Liver (tissue), 9 donors: Measurements from ENCODE around the gene ROBO3. TPM values are rescaled to one million over a fixed set of nuclear protein-coding genes. Genes with fewer than 3 reads are reported as not detected.

ENCODE experiments used
- DNase-seq: peaks from one replicate; pipeline ENCODE4 v3.0.0-alpha.2; 2017; ENCODE audit warnings: low spot score
- H3K27ac ChIP-seq, 2 donors: one replicate each; pipeline ENCODE4 v1.7.0; 2013; ENCODE audit warnings: inconsistent platforms in 2 of 2, low read length in 2 of 2, control low read depth in 1 of 2, low read depth in 1 of 2, mild to moderate bottlenecking in 1 of 2
- H3K27me3 ChIP-seq, 4 donors: one replicate each; pipeline versions ENCODE4 v1.6.1 to v1.7.0; 2013; ENCODE audit warnings: low read length in 3 of 4, inconsistent platforms in 1 of 4, mild to moderate bottlenecking in 1 of 4, moderate library complexity in 1 of 4; ENCODE audit not compliant: control insufficient read depth in 4 of 4, insufficient read depth in 4 of 4
- H3K36me3 ChIP-seq, 4 donors: one replicate each; pipeline versions ENCODE4 v1.6.1 to v1.7.0; 2013; ENCODE audit warnings: low read length in 3 of 4, mild to moderate bottlenecking in 3 of 4, low read depth in 1 of 4, moderate library complexity in 1 of 4; ENCODE audit not compliant: control insufficient read depth in 4 of 4, insufficient read depth in 3 of 4
- H3K4me1 ChIP-seq, 4 donors: one replicate each; pipeline versions ENCODE4 v1.6.1 to v1.7.0; 2013; ENCODE audit warnings: low read length in 3 of 4, mild to moderate bottlenecking in 3 of 4, moderate library complexity in 1 of 4; ENCODE audit not compliant: control insufficient read depth in 4 of 4, insufficient read depth in 4 of 4
- H3K4me3 ChIP-seq, 3 donors: one replicate each; pipeline versions ENCODE4 v1.6.1 to v1.7.0; 2013; ENCODE audit warnings: low read length in 3 of 3, control low read depth in 1 of 3, low read depth in 1 of 3, mild to moderate bottlenecking in 1 of 3
- H3K9ac ChIP-seq, 2 donors: one replicate each; pipeline ENCODE4 v1.7.0; 2013; ENCODE audit warnings: low read length in 2 of 2, mild to moderate bottlenecking in 2 of 2, moderate library complexity in 2 of 2, control low read depth in 1 of 2, low read depth in 1 of 2
- H3K9me3 ChIP-seq, 4 donors: one replicate each; pipeline versions ENCODE4 v1.6.1 to v1.7.0; 2013; ENCODE audit warnings: low read length in 3 of 4; ENCODE audit not compliant: control insufficient read depth in 4 of 4
- FOXA1 ChIP-seq: IDR thresholded peaks from 2 replicates; pipeline ENCODE4 v1.6.1; 2016; ENCODE audit warnings: antibody characterized with exemption
- FOXA2 ChIP-seq: IDR thresholded peaks from 2 replicates; pipeline ENCODE4 v1.6.1; 2016; ENCODE audit warnings: antibody characterized with exemption
- GABPA ChIP-seq, 2 donors: IDR thresholded peaks in 1 of 2; conservative IDR thresholded peaks in 1 of 2; 2 replicates each; pipeline ENCODE4 v1.6.1; 2016; ENCODE audit warnings: antibody characterized with exemption in 2 of 2, mild to moderate bottlenecking in 1 of 2, moderate library complexity in 1 of 2
- HNF4A ChIP-seq, 2 donors: conservative IDR thresholded peaks; 2 replicates each; pipeline ENCODE4 v1.6.1; 2016; ENCODE audit warnings: antibody characterized with exemption in 2 of 2, mild to moderate bottlenecking in 2 of 2
- HNF4G ChIP-seq: IDR thresholded peaks from 2 replicates; pipeline ENCODE4 v1.6.1; 2016; ENCODE audit warnings: antibody characterized with exemption
- JUND ChIP-seq, 2 donors: IDR thresholded peaks; 2 replicates each; pipeline ENCODE4 v1.6.1; 2016; ENCODE audit warnings: antibody characterized with exemption in 2 of 2
- NR2F2 ChIP-seq: IDR thresholded peaks from 2 replicates; pipeline ENCODE4 v1.6.1; 2016; ENCODE audit warnings: antibody characterized with exemption
- RAD21 ChIP-seq, 2 donors: IDR thresholded peaks; 2 replicates each; pipeline ENCODE4 v1.6.1; 2016; ENCODE audit warnings: antibody characterized with exemption in 2 of 2, mild to moderate bottlenecking in 2 of 2
- RXRA ChIP-seq, 2 donors: IDR thresholded peaks; 2 replicates each; pipeline ENCODE4 v1.6.1; 2017 to 2018; ENCODE audit warnings: antibody characterized with exemption in 2 of 2, mild to moderate bottlenecking in 1 of 2
- SP1 ChIP-seq: IDR thresholded peaks from 2 replicates; pipeline ENCODE4 v1.6.1; 2018; ENCODE audit warnings: antibody characterized with exemption, mild to moderate bottlenecking
- YY1 ChIP-seq: IDR thresholded peaks from 2 replicates; pipeline ENCODE4 v1.6.1; 2016; ENCODE audit warnings: antibody characterized with exemption, mild to moderate bottlenecking
- WGBS: extraction: QIAGEN DNeasy Blood & Tissue Kit; methylation state at CpG from one replicate; pipeline ENCODE4 v1.1.7; 2013; 5-methylcytosine and 5-hydroxymethylcytosine counted together
- polyA plus RNA-seq, 2 donors: library from polyadenylated mRNA; stranded (reverse) in 1 of 2; unstranded in 1 of 2; fragments of 200-250 nt in 1 of 2; fragments of >200 nt in 1 of 2; fragmentation: Nextera tagmentation in 1 of 2; extraction: Ambion mirVana in 1 of 2; gene quantifications; one replicate each; pipeline versions ENCODE4 v1.2.1 to v1.2.3, GENCODE V29; 2013 to 2015
- total RNA-seq, 2 donors: library from RNA; depleted of rRNA; stranded (reverse); fragments of >200 nt; gene quantifications; one replicate each; pipeline ENCODE4 v1.2.3, GENCODE V29; 2014
- TF ChIP-seq, protein P1 (sequence below): IDR thresholded peaks from 2 replicates; pipeline ENCODE4 v1.6.1; 2016; ENCODE audit warnings: antibody characterized with exemption
- TF ChIP-seq, protein P2 (sequence below): IDR thresholded peaks from 2 replicates; pipeline ENCODE4 v1.6.1; 2016; ENCODE audit warnings: antibody characterized with exemption, mild to moderate bottlenecking
- TF ChIP-seq, protein P3 (sequence below): IDR thresholded peaks from 2 replicates; pipeline ENCODE4 v1.6.1; 2016; ENCODE audit warnings: antibody characterized with exemption
- donor health status: healthy.
- donor health status: healthy.
- donor health status: healthy.
- donor health status: healthy.
- donor health status: healthy.

Gene ROBO3
- total and polyA plus RNA-seq, 4 donors, result 1.1 to 2.2 (median 1.4) TPM

DNA sequence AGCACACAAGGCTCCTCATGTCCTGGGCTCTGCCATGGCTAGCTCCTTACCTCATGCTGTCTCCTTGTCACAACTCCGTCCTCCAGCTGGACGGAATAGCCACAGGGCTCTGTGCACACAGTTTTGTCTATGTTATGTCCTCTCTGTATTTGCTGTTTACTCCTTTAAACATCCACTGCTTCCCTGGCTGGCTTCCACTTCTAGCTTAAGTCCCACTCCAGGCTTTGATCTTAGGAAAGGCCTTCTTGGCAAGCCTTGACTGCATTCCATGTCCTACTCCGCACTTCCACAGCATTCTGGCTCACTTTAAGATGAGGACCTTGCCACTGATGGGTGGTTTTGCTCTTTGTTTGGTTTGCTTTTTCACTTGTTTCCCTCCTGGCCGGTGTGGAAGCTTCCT is 22.9 kb upstream of the ROBO3 start (continued):
- TF ChIP-seq YY1 (no peak), NR2F2 (no peak), FOXA2 (no peak), HNF4A (conservative IDR thresholded peaks at IDR 0.05) (no peak), SP1 (no peak), GABPA (IDR thresholded peaks at IDR 0.05 in 1 of 2, conservative IDR thresholded peaks at IDR 0.05 in 1 of 2) (no peak), RAD21 (IDR thresholded peaks at IDR 0.05) (no peak), HNF4G (no peak), FOXA1 (no peak)
- TF ChIP-seq, protein P1, sequence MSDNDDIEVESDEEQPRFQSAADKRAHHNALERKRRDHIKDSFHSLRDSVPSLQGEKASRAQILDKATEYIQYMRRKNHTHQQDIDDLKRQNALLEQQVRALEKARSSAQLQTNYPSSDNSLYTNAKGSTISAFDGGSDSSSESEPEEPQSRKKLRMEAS, result no peak

DNA sequence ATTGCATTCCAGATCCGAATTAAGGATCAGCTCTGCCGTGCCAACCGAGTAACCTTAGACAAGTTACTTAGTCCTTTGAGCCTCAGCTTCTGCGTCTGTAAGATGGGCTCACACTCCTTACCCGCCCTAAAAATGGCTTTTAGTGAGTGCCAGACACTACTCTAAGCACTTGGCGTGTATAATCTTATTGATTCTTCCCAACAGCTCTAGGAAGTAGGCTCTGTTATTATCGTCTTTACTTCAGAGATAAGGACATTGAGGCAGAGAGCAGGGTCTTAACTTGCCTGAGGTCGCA is 21.7 kb upstream of the ROBO3 start:
- peaks cover 7 to 13% (median 9%) of the 10 kb centered on the region in 4 donors for H3K4me1 ChIP-seq
- no peak overlapping the region for H3K27ac ChIP-seq
- no peaks in the 10 kb centered on the region for H3K9me3 ChIP-seq
- H3K36me3 ChIP-seq, result no peaks in the 10 kb centered on the region
- no peak overlapping the region for H3K9ac ChIP-seq
- no peak overlapping the region for H3K4me3 ChIP-seq
- TF ChIP-seq, protein P2, sequence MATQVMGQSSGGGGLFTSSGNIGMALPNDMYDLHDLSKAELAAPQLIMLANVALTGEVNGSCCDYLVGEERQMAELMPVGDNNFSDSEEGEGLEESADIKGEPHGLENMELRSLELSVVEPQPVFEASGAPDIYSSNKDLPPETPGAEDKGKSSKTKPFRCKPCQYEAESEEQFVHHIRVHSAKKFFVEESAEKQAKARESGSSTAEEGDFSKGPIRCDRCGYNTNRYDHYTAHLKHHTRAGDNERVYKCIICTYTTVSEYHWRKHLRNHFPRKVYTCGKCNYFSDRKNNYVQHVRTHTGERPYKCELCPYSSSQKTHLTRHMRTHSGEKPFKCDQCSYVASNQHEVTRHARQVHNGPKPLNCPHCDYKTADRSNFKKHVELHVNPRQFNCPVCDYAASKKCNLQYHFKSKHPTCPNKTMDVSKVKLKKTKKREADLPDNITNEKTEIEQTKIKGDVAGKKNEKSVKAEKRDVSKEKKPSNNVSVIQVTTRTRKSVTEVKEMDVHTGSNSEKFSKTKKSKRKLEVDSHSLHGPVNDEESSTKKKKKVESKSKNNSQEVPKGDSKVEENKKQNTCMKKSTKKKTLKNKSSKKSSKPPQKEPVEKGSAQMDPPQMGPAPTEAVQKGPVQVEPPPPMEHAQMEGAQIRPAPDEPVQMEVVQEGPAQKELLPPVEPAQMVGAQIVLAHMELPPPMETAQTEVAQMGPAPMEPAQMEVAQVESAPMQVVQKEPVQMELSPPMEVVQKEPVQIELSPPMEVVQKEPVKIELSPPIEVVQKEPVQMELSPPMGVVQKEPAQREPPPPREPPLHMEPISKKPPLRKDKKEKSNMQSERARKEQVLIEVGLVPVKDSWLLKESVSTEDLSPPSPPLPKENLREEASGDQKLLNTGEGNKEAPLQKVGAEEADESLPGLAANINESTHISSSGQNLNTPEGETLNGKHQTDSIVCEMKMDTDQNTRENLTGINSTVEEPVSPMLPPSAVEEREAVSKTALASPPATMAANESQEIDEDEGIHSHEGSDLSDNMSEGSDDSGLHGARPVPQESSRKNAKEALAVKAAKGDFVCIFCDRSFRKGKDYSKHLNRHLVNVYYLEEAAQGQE, result no peak
- no peak for TF ChIP-seq NR2F2
- TF ChIP-seq YY1, result no peak
- TF ChIP-seq, protein P3, sequence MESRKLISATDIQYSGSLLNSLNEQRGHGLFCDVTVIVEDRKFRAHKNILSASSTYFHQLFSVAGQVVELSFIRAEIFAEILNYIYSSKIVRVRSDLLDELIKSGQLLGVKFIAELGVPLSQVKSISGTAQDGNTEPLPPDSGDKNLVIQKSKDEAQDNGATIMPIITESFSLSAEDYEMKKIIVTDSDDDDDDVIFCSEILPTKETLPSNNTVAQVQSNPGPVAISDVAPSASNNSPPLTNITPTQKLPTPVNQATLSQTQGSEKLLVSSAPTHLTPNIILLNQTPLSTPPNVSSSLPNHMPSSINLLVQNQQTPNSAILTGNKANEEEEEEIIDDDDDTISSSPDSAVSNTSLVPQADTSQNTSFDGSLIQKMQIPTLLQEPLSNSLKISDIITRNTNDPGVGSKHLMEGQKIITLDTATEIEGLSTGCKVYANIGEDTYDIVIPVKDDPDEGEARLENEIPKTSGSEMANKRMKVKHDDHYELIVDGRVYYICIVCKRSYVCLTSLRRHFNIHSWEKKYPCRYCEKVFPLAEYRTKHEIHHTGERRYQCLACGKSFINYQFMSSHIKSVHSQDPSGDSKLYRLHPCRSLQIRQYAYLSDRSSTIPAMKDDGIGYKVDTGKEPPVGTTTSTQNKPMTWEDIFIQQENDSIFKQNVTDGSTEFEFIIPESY, result no peak
- H3K27me3 ChIP-seq, result peaks cover 7 to 49% (median 27%) of the 10 kb centered on the region in 4 donors
- 9% methylated on average over 8 of the region's 8 CpGs for WGBS
- no peak for DNase-seq

DNA sequence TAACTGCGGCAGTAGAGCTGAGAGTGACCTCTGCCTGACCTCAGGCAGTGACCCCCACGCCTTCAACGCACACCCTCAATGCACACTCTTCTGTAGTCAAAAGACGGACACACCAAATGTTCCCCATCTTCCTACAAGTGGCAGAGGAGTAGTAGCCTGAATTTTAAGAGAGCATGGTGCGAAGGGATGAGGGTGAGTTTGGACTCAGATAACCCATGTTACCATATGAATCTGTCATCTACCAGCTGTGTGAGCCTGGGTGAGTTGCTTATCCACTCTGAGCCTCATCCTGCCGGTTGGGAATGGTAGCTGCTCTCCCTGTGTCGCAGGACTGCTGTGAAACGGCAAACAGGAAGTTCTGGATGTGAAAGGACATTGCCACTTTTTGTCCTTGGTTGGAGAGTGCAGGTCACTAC is 20.6 kb upstream of the ROBO3 start:
- Histone ChIP-seq H3K9ac (no peak overlapping the region), H3K36me3 (no peaks in the 10 kb centered on the region), H3K27ac (no peak overlapping the region), H3K4me3 (no peak overlapping the region), H3K4me1 (peaks cover 0 to 5% (median 3%) of the 10 kb centered on the region in 4 donors), H3K27me3 (peaks cover 0 to 46% (median 29%) of the 10 kb centered on the region in 4 donors), H3K9me3 (no peaks in the 10 kb centered on the region)
- DNase-seq, result no peak
- WGBS, result 10% methylated on average over 8 of the region's 8 CpGs
- TF ChIP-seq JUND (IDR thresholded peaks at IDR 0.05) (no peak), RXRA (IDR thresholded peaks at IDR 0.05) (no peak), NR2F2 (no peak)
